B cell (primary cell): ENCODE results near the gene AP3M1. TPM values are rescaled to one million over a fixed set of nuclear protein-coding genes. Genes with fewer than 3 reads are reported as not detected.

Experiments used
- ATAC-seq: fragments of 200-7000 bp; cut with Tn5 transposase; one replicate; pipeline ENCODE4 v1.10.0; 2021; ENCODE audit warnings: low read depth, mild to moderate bottlenecking, moderate number of reproducible peaks, moderate library complexity
- CTCF ChIA-PET: fragments of 350-600 bp; sonication (Branson Sonifier 250); formaldehyde crosslinking; loops from one replicate; lab custom pipeline; 2021; ENCODE audit warnings: antibody characterized with exemption, inconsistent platforms; lab: Charles Lee
- POLR2A ChIA-PET: fragments of 350-600 bp; sonication (Branson Sonifier 250); formaldehyde crosslinking; loops from one replicate; lab custom pipeline; 2021; ENCODE audit warnings: antibody characterized with exemption; lab: Charles Lee
- DNase-seq: peaks from one replicate; pipeline ENCODE4 v3.0.0; 2013
- H2AFZ ChIP-seq: 2 replicates; pipeline ENCODE4 v1.6.1; 2012; ENCODE audit warnings: mild to moderate bottlenecking, low read depth, low read length; ENCODE audit not compliant: insufficient read depth, poor library complexity, severe bottlenecking
- H3K27ac ChIP-seq, 2 donors: 1 replicate in 1 of 2; 2 replicates in 1 of 2; pipeline ENCODE4 v1.5.1; 2012 to 2013; ENCODE audit warnings: low read length in 2 of 2, mild to moderate bottlenecking in 2 of 2, moderate library complexity in 1 of 2
- H3K27me3 ChIP-seq, 4 experiments: fragments of 200-600 bp in 1 of 4; sonication (generic) in 1 of 4; replicated peaks in 1 of 4; 1 replicate in 2 of 4; 2 replicates in 2 of 4; pipeline versions ENCODE4 v1.6.1 to v1.7.0; 2013 to 2016; ENCODE audit warnings: low read length in 3 of 4, mild to moderate bottlenecking in 2 of 4, mixed read lengths in 1 of 4, moderate library complexity in 1 of 4; ENCODE audit not compliant: insufficient read depth in 4 of 4, control insufficient read depth in 3 of 4; ENCODE audit errors: control extremely low read depth in 1 of 4
- H3K36me3 ChIP-seq, 2 experiments: replicated peaks in 1 of 2; 1 replicate in 1 of 2; 2 replicates in 1 of 2; pipeline versions ENCODE4 v1.6.1 to v1.7.1; 2013; ENCODE audit warnings: low read length in 1 of 2; ENCODE audit not compliant: insufficient read depth in 2 of 2, control insufficient read depth in 1 of 2; ENCODE audit errors: control extremely low read depth in 1 of 2, extremely low read depth in 1 of 2
- H3K4me1 ChIP-seq, 2 donors: fragments of 200-600 bp in 1 of 2; sonication (generic) in 1 of 2; 1 replicate in 1 of 2; 2 replicates in 1 of 2; pipeline versions ENCODE4 v1.5.1 to v1.6.1; 2013 to 2017; ENCODE audit warnings: low read length in 2 of 2; ENCODE audit not compliant: control insufficient read depth in 2 of 2, insufficient read depth in 2 of 2
- H3K4me2 ChIP-seq: replicated peaks from 2 replicates; pipeline ENCODE3; 2012; ENCODE audit warnings: mild to moderate bottlenecking, low read depth, low read length; ENCODE audit not compliant: poor library complexity, severe bottlenecking
- H3K4me3 ChIP-seq, 5 experiments: fragments of 200-600 bp in 1 of 5; sonication (generic) in 1 of 5; 1 replicate in 3 of 5; 2 replicates in 2 of 5; pipeline versions ENCODE4 v1.5.1 to v1.7.0; 2011 to 2016; ENCODE audit warnings: low read length in 4 of 5, mild to moderate bottlenecking in 4 of 5, low read depth in 2 of 5, control low read depth in 1 of 5, moderate library complexity in 1 of 5; ENCODE audit not compliant: insufficient read depth in 1 of 5; ENCODE audit errors: control extremely low read depth in 1 of 5, extremely low read depth in 1 of 5
- H3K79me2 ChIP-seq: fragments of 200-600 bp; sonication (generic); one replicate; pipeline ENCODE4 v1.6.0; 2016; ENCODE audit warnings: low read length; ENCODE audit not compliant: control insufficient read depth, insufficient read depth
- H3K9ac ChIP-seq: fragments of 200-600 bp; sonication (generic); 2 replicates; pipeline ENCODE4 v1.6.1; 2017; ENCODE audit warnings: mild to moderate bottlenecking, low read length, moderate library complexity
- H3K9me3 ChIP-seq, 3 donors: one replicate each; pipeline versions ENCODE4 v1.6.1 to v1.7.1; 2013; ENCODE audit warnings: low read length in 2 of 3; ENCODE audit not compliant: control insufficient read depth in 2 of 3, insufficient read depth in 1 of 3; ENCODE audit errors: control extremely low read depth in 1 of 3
- H4K20me1 ChIP-seq: 2 replicates; pipeline ENCODE4 v1.6.0; 2012; ENCODE audit warnings: mild to moderate bottlenecking, low read length; ENCODE audit not compliant: insufficient read depth, control insufficient read depth, poor library complexity, severe bottlenecking
- H3K27ac Mint-ChIP-seq: one replicate; pipeline ENCODE4 v1.8.0; 2021; ENCODE audit warnings: mixed read lengths
- H3K27me3 Mint-ChIP-seq: one replicate; pipeline ENCODE4 v1.8.0; 2021; ENCODE audit warnings: mixed read lengths
- H3K4me1 Mint-ChIP-seq: one replicate; pipeline ENCODE4 v1.8.0; 2021; ENCODE audit warnings: mixed read lengths
- H3K4me3 Mint-ChIP-seq: one replicate; pipeline ENCODE4 v1.8.0; 2021; ENCODE audit warnings: mixed read lengths
- H3K9me3 Mint-ChIP-seq: one replicate; pipeline ENCODE4 v1.8.0; 2022; ENCODE audit warnings: mixed read lengths; ENCODE audit not compliant: insufficient read depth
- EZH2 ChIP-seq: IDR thresholded peaks from 2 replicates; pipeline ENCODE4 v1.6.1; 2012; ENCODE audit warnings: borderline replicate concordance, low read depth, mild to moderate bottlenecking, moderate library complexity, low read length; ENCODE audit not compliant: insufficient read depth, poor library complexity, severe bottlenecking
- WGBS: methylation state at CpG from one replicate; pipeline ENCODE4 v1.1.5; 2013; ENCODE audit warnings: missing lambda C conversion rate; ENCODE audit not compliant: insufficient coverage; 5-methylcytosine and 5-hydroxymethylcytosine counted together
- intact Hi-C: fragments of 100-400 bp; cut with micrococcal nuclease; formaldehyde crosslinking; loops from one replicate; pipeline ENCODE4 v1.10.0; 2022
- polyA plus RNA-seq: library from polyadenylated mRNA; depleted of rRNA; stranded (reverse); fragments of >200 nt; gene quantifications from 2 replicates; pipeline ENCODE4 v1.2.3, GENCODE V29; 2012
- total RNA-seq, 2 donors: library from RNA; stranded (reverse); fragments of 120-200 nt in 1 of 2; gene quantifications; 1 replicate in 1 of 2; 2 replicates in 1 of 2; pipeline versions ENCODE4 v1.2.3 to v1.2.4, GENCODE V29; 2013 to 2022
- TF ChIP-seq, protein P1 (sequence below): fragments of 200-600 bp; IDR thresholded peaks from one replicate; pipeline ENCODE4 v1.8.0; 2022; ENCODE audit warnings: antibody characterized with exemption, mild to moderate bottlenecking

AP3M1 gene
- total and polyA plus RNA-seq, 2 donors (not counting 1 experiment from before 2014, with no cell fraction given), result 21.6 to 50.4 TPM

DNA sequence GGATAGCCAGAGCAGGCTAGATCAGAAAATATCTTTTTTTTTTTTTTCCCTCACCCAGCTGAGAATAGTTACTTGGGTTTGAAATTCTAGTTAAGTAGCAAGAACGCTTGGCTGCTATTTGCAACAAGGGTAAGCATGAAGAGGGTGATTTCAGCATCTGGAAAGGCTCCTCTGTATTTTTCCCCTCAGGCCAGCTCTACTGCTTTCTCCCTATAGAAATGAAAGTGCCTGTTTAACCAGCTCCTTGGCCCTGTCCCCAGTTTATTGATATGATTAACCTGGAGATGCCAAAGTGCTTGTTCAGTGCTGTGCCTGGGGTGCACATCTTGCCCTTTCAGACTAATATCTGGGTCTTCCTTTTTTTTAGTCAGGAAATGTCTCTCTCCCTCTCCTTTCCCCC lies 37.1 kb downstream of the AP3M1 start:
- ChIA-PET POLR2A (interaction anchor here (0.6 kb wide), 1 partner anchor 223 kb away, joined by 3 read pairs; no protein-coding TSS in a partner anchor), CTCF (interaction anchor here (0.9 to 1.3 kb wide), 4 partner anchors 55 to 234 kb away, joined by 3 to 4 read pairs (median 3); no protein-coding TSS in a partner anchor)
- H3K4me1 Mint-ChIP-seq, result no peaks in the 10 kb centered on the region
- Histone ChIP-seq H2AFZ (no peak overlapping the region), H3K4me2 (no peak overlapping the region), H3K27me3 (no peaks in the 10 kb centered on the region), H4K20me1 (no peaks in the 10 kb centered on the region), H3K27ac (no peak overlapping the region), H3K9me3 (no peaks in the 10 kb centered on the region), H3K4me1 (no peaks in the 10 kb centered on the region), H3K79me2 (peaks cover 5% of the 10 kb centered on the region), H3K9ac (no peak overlapping the region), H3K36me3 (peaks cover 18 to 92% of the 10 kb centered on the region in 2 experiments), H3K4me3 (no peak overlapping the region)
- ATAC-seq (no peak), DNase-seq (no peak)
- no peak overlapping the region for H3K27ac Mint-ChIP-seq
- H3K4me3 Mint-ChIP-seq, result no peak overlapping the region
- intact Hi-C loops, result no loop called here
- no CpG with 5 or more reads among the region's 1 CpG for WGBS
- H3K9me3 Mint-ChIP-seq, result no peaks in the 10 kb centered on the region
- TF ChIP-seq EZH2, result no peak
- TF ChIP-seq, protein P1, sequence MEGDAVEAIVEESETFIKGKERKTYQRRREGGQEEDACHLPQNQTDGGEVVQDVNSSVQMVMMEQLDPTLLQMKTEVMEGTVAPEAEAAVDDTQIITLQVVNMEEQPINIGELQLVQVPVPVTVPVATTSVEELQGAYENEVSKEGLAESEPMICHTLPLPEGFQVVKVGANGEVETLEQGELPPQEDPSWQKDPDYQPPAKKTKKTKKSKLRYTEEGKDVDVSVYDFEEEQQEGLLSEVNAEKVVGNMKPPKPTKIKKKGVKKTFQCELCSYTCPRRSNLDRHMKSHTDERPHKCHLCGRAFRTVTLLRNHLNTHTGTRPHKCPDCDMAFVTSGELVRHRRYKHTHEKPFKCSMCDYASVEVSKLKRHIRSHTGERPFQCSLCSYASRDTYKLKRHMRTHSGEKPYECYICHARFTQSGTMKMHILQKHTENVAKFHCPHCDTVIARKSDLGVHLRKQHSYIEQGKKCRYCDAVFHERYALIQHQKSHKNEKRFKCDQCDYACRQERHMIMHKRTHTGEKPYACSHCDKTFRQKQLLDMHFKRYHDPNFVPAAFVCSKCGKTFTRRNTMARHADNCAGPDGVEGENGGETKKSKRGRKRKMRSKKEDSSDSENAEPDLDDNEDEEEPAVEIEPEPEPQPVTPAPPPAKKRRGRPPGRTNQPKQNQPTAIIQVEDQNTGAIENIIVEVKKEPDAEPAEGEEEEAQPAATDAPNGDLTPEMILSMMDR, result no peak
- no peaks in the 10 kb centered on the region for H3K27me3 Mint-ChIP-seq

DNA sequence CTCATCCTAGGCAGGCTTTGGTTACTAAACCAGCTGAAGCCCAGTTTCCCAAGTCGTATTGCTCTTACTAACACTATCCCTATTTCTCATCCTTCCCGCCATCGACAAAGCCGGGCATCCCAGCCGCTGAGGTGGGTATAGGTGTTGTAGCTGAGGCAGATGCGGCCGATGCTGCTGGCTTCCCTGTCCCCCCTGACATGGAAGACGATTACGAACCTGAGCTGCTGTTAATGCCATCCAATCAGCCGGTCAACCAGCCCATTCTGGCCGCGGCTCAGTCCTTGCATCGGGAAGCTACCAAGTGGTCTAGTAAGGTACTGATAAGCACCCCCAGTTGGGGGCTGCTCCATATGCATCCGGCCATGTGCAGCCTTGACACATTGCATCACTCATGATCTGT lies 38.8 kb downstream of the AP3M1 start:
- Histone ChIP-seq H3K9me3 (no peaks in the 10 kb centered on the region), H3K4me1 (no peaks in the 10 kb centered on the region), H3K36me3 (peaks cover 15 to 85% of the 10 kb centered on the region in 2 experiments), H3K27ac (no peak overlapping the region), H3K4me2 (no peak overlapping the region), H3K4me3 (no peak overlapping the region), H3K9ac (no peak overlapping the region), H3K27me3 (no peaks in the 10 kb centered on the region), H2AFZ (no peak overlapping the region), H3K79me2 (peaks cover 5% of the 10 kb centered on the region), H4K20me1 (no peaks in the 10 kb centered on the region)
- Mint-ChIP-seq H3K4me3 (no peak overlapping the region), H3K27me3 (no peaks in the 10 kb centered on the region), H3K27ac (no peak overlapping the region), H3K4me1 (no peaks in the 10 kb centered on the region), H3K9me3 (no peaks in the 10 kb centered on the region)
- 98% methylated on average over 9 of the region's 14 CpGs for WGBS
- DNase-seq, result no peak
- intact Hi-C loops, result no loop called here
- CTCF ChIA-PET, result no interaction called here
- POLR2A ChIA-PET, result no interaction called here
- TF ChIP-seq, protein P1, result no peak
- no peak for TF ChIP-seq EZH2
- ATAC-seq, result no peak
